HTERT RPE-1 (cell line): Measurements from ENCODE around the gene TOP2A.

Source experiments
- in situ Hi-C: fragments of 300-500 bp; cut with MboI; formaldehyde crosslinking; loops from 4 replicates; pipeline ENCODE4 v1.14.3; 2020; ENCODE audit warnings: low sequenced_read_pairs

The TOP2A gene, protein sequence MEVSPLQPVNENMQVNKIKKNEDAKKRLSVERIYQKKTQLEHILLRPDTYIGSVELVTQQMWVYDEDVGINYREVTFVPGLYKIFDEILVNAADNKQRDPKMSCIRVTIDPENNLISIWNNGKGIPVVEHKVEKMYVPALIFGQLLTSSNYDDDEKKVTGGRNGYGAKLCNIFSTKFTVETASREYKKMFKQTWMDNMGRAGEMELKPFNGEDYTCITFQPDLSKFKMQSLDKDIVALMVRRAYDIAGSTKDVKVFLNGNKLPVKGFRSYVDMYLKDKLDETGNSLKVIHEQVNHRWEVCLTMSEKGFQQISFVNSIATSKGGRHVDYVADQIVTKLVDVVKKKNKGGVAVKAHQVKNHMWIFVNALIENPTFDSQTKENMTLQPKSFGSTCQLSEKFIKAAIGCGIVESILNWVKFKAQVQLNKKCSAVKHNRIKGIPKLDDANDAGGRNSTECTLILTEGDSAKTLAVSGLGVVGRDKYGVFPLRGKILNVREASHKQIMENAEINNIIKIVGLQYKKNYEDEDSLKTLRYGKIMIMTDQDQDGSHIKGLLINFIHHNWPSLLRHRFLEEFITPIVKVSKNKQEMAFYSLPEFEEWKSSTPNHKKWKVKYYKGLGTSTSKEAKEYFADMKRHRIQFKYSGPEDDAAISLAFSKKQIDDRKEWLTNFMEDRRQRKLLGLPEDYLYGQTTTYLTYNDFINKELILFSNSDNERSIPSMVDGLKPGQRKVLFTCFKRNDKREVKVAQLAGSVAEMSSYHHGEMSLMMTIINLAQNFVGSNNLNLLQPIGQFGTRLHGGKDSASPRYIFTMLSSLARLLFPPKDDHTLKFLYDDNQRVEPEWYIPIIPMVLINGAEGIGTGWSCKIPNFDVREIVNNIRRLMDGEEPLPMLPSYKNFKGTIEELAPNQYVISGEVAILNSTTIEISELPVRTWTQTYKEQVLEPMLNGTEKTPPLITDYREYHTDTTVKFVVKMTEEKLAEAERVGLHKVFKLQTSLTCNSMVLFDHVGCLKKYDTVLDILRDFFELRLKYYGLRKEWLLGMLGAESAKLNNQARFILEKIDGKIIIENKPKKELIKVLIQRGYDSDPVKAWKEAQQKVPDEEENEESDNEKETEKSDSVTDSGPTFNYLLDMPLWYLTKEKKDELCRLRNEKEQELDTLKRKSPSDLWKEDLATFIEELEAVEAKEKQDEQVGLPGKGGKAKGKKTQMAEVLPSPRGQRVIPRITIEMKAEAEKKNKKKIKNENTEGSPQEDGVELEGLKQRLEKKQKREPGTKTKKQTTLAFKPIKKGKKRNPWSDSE (N-terminal part only)

DNA sequence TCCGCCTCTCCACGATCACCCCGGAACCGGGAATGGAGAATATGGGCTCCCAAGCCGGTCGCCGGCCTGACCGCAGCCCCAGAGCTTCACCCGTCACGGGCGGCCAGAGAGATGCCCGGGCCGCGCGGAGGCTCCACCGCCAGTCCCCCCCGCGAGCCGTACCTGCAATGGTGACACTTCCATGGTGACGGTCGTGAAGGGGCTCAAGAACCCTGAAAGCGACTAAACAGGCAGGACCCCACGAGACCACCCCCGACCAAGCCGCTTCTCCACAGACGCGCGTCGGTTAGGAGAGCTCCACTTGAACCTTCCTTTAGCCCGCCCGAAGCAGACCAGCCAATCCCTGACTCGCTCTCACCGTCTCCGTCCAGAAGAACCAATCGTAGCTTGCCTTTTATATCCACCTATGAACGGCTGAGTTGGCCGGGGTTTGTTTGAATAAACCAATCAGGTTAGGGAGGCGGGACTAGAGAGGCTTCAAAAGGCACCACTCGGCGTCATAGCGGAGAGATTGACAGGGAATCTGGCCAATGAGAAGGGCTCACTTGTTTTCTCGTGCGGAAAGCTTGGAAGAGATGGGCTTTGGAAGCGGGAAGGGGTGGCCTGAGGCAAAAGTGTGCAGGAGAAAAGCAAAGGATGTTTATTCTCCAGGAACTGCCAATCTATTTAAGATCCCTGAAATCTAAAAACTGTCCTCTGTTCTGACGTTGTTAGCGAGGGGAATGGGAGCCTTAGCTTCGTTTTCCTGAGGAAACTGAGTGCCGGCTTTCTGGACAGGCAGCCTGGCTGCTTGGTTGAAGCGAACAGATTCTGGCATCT lies at the start of gene TOP2A:
TOP2A (minus strand) TSS at position 288 of the 819 bp plus-strand sequence; CDS start at position 183, 105 bp downstream.
- in situ Hi-C loops: no loop called here

DNA sequence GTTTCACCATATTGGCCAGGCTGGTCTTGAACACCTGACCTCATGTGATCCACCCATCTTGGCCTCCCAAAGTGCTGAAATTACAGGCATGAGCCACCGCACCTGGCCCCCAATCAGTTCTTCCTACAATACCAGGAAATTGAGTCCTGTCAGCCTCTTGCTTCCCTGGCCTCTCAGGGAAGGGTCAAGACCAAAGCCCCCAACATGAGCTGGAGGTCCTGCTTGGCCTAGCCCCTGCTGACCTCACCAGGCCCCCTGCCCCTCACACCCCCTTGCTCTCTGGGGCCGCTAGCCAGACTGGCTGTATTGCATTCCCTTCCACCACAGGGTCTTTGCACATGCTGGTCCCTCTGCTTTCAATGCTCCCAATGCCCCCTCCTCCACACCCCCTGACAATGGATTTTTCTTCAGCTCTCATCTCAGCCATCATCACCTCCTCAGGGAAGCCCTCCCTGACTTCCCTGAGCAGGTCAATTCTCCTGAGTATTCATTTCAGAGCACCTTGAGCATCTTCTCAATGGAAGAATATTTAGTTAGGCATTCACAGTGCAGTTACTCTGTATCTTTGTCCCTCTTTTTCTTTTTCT lies 49.7 kb upstream of the TOP2A start:
- in situ Hi-C loops: no loop called here

DNA sequence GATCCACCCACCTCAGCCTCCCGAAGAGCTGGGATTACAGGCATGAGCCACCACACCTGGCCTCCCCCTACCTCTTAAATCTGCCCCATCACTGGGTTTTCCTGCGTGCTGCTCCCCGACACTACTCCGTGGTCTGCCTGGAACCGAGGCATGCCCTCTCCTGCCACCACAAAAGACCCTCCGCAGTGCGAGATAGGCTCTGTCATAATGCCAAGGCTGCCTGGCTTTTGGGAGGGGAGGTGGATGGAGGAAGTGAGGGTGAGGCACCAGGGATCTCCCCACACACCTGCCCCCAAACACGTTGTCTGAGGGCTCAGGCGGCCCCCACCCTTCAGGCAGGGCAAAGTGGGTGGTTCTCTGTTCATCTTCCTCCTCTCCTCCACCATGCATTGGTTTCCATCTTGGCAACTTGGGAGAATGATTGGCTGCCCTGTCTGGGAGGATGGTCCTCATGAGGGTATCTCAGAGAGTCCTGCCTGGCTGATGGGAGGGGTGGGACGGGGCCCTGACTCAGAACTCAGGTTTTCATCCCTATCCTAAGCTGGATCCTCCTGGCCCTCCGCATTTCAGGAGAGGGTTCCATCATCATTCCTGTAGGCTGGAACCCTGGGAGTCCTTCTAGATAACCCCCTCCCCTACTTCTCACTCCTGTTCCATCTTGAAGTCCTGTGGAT lies 48.7 kb upstream of the TOP2A start:
- in situ Hi-C loops: no loop called here

DNA sequence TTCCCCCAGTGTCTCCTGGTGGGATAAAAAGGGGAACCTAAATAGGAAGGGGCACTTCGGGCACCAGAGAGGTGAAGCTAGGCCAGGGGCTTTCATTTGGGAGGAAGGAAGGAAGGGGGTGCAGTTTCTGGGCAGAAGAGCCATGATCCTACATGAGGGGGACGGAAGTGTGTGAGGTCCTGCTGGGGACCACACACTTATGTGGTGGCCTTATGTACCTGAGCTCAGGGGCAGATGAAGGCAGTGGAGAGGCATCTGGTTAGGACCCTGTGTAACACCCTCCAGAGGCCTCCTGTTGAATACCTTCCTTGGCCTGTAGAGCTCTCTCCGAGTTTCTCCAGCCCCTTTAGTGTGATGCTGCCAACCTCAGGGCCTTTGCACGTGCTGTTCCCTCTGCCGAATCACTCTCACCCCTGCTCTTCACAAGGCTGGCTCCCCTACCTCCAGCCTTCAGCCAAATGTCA lies 46.7 kb upstream of the TOP2A start:
- in situ Hi-C loops: no loop called here

DNA sequence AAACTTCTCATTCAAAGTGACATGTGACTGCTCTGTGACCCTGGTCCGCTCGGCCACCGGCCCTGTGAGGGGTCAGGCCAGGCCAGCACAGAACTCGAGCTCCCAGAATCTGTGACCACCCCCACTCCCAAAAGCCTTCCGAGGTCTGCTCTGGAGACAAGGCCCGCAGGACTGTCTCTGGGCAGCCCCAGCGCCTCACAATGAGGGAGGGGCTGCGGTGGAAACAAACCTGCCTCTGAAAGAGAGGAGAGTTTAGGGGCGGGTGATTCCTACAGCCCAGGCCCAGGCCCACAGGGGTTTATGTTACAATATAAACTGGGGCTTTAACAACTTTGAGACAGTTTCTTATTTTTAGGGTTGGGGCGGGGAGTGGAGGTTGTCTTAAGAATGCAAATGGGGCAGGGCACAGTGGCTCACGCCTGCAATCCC lies 45.4 kb upstream of the TOP2A start:
- in situ Hi-C loops: no loop called here

DNA sequence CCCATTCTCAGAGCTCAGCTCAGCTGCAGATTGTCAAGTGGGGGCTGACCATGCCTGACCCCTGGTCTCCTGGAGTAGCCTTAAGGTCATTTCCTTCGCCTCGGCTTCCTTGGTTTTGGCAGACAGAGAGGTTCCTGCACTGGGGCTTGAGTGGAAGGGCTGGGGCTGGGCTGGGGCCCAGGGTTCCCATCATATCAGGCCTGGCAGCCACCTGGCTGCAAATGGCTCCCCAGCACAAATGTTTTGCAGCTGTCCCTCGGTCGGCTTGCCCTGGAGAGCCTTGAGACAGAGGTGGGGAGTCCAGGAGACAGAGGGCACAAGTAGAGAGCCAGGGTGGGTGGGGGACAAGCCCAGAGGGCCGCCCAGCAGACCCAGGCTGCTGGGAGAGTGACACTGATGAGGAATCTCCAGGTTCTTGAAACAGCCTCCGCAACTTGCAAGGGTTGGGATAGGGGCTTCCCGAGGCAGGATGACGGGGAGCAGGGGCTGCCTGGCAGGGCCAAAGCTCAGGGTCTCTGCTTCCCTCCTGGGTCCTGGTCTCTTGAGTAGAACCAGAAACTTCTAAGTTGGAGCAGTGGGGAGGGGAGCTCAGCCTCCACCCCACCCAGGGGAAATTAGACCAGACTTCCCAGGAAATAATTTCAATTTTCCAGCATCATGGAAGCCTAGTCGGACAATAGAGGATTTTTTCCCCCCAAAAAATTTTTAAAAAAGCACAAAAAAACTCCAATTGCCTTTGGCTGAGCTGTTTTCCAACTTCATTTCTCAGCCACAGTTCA lies 44.8 kb upstream of the TOP2A start:
- in situ Hi-C loops: no loop called here

DNA sequence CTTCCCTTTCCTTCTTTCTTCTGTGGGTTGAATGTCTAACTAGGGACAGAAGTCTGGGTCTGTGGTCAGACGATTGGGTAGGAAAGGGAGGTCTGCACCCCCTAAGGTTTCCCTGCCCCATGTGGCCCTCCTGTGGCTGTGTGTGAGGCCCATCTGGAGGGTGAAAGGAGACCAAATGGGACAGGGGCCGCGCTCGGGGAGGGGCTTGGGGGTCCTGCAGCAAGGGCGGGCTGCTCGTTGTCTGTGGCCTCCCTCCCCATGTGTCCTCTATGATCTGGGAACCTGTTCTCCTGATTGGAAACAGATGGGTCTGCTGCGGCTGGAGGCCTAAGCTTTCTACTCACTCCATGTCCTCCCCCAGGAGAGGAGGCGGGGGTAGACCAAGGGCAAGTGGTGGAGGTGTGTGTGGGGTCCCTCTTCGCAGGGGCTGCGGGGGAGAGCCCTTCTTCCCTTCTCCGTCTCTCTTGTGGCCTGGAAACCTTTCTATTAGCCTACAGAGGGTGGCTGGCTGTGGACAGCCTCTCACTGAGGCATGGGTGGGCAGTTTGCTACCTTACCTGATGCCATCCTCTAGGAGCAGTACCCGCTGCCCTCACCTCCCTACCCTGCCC lies 44.1 kb upstream of the TOP2A start:
- in situ Hi-C loops: no loop called here

DNA sequence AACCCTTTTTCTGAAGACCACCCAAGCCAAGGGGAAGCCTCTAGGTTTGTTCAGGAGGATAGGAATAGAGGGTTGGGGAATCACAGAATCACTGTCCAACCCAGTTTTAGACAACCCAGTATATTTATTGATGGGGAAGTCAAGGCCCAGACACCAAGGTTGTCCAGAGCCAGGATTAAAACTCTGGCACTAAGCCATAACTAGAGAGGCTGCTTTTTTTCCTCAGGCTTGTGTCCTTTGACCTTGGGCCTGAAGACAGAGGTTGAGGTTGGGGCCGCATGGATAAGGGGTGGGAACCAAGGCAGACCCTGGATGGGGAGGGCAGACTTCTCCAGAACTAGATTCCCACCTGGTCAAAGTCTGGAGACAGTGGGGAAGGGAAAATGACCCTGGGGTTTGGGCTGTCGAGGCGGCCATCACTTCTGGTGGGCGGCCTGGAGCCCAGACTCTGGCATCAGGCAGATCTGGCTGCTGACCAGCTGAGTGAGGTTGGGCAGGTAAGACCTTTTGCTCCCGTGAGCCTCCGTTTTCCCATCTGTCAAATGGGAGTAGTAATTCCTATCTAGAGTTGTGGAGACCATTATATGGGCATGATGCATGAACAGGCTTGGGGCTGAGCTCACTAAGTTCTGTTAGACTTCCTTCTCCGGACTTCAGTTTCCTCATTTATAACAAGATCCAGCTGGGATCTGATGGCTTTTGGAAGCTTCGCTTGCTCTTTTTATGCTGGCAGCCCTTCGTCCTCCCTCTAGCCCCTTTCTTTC lies 43.5 kb upstream of the TOP2A start:
- in situ Hi-C loops: no loop called here

DNA sequence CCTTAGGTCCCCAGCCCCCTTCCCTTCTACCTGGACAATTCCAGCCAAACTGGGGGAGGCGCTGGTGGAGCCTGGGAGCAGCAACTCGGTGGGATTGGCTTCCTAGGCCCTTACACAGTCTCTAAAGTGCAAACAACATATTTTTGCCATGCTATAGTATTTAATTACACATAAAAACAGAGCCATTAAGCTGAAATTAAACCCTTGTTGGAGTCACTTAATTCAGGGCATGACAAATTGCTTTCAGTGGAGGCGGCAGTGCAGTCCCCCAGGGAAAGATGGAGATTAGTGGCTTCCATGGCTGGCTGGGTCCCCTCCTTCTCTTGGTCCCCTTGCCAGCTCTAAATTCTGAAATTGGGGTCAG lies 42.9 kb upstream of the TOP2A start:
- in situ Hi-C loops: no loop called here

DNA sequence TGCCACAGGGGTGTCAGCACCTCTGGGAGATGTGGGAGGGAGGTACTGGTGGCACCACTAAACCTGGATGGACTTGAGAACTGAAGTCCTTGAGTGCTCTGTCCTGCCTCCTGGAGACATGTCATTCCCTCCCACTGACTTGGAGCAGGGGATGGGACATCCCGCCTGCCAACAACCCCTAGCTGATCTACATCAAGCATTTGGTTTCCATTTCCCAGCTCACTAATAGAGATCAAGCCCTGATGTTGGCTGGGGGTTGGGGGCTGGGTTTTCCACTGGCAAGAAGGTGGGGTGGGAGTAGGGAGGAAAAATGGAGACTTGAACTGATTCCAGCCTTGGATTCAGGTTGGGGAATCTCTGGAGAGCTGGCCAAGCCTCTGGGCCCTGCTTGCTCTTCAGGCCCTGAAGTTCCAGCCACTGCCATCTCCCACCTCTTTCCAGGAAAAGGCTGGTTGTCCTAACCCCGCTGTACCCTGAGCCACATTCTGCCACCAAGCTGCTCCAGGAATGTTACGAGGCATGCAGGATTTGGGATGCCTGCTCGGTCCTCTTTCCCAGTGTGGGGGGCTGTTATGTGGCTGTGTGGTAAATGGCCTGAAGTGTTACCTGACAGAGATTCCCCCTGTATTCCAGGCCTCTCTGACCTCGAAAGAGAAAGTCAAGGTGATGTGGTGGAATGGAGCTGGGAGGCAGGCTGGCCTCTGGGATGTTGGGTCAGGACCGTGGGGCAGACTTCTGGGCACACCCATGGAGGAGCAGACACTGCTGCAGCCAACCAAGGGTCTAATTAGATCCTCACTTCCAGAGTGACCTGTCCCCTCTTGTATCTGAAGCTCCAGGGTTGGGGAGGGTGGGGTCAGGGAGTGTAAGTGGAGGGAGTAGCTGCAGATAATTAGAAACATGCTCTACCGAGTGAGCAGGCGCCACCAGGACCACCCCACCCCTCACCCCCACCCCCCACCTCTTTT lies 42.2 kb upstream of the TOP2A start:
- in situ Hi-C loops: no loop called here

DNA sequence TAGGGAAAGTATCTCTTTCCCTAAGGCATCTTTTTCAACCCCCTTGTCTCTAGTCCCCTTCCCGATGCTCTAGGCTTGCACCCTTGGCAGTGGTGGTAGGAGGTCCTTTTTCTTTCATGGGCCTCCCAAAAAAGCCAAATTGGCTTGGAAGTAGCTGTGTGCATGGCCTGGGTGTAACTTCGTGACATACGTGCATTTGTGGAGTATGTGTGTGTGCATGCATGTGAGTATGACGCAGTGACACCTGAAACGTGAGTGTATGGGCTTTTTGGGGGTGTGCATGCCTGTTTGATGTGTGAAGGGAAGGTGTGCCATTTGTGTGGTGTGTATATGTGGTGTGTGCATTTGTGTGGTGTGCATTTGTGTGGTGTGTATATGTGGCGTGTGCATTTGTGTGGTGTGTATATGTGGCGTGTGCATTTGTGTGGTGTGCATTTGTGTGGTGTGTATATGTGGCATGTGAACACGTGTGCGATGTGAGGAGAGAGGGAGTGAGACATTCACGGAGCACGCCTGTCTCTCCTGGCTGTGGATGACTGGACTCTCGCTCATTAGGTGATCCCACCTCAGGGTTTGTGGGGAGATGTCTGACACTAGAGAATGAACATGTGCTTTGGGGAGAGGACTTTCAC lies 41.3 kb upstream of the TOP2A start:
- in situ Hi-C loops: no loop called here

DNA sequence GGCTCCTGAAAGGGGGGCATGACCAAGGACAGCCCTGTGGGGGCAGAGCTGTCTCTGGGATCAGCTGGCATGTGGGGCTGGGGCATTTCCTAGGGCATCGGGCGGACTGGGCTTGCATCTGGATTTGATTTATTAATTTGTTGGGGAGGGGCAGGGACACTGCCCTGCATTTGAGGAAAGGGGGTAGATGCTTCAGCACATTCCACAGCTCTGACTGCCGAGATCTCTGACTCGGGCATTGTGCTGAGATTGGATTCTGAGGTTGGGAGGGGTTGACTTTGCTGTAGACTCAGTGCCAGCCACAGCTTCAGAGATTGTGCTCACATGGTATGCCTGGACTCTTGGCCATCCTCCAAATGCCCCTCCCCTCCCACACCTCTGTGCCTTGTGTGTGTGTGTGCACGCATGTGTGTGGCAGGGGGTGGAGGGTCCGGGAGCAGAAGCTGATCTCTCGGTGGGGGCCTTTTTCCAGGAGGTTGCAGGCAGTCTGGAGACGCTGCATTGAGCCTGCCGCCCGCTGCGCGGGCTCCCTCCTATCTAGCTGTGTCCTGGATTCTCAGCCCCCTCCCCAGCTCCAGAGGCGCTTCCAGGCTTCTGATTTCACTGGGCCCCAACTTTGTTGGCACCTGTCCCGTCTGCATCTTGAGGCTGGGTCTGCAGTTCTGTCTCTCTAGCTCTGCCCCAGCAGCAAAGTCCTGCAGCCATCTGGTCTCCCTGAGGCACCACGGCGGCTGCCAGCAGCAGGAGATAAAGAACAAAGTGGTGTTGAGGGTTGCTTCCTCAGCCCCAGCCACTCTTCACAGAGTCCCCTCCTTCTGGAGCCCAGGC lies 40.5 kb upstream of the TOP2A start:
- in situ Hi-C loops: no loop called here

DNA sequence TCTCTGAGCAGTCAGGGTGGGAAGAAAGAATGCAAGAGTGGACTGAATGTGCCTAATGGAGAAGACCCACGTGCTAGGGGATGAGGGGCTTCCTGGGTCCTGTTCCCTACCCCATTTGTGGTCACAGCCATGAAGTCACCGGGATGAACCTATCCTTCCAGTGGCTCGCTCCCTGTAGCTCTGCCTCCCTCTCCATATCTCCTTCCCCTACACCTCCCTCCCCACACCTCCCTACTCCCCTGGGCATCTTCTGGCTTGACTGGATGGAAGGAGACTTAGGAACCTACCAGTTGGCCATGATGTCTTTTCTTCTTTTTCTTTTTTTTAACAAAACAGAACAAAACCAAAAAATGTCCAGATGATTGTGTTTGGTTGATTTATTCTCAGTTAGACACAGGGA lies 39.7 kb upstream of the TOP2A start:
- in situ Hi-C loops: no loop called here

DNA sequence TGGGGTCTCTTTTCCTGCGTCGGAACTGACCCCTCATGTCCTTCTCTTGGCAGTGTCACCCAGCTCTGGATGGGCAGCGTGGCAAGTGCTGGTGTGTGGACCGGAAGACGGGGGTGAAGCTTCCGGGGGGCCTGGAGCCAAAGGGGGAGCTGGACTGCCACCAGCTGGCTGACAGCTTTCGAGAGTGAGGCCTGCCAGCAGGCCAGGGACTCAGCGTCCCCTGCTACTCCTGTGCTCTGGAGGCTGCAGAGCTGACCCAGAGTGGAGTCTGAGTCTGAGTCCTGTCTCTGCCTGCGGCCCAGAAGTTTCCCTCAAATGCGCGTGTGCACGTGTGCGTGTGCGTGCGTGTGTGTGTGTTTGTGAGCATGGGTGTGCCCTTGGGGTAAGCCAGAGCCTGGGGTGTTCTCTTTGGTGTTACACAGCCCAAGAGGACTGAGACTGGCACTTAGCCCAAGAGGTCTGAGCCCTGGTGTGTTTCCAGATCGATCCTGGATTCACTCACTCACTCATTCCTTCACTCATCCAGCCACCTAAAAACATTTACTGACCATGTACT lies 38.8 kb upstream of the TOP2A start:
- in situ Hi-C loops: no loop called here

DNA sequence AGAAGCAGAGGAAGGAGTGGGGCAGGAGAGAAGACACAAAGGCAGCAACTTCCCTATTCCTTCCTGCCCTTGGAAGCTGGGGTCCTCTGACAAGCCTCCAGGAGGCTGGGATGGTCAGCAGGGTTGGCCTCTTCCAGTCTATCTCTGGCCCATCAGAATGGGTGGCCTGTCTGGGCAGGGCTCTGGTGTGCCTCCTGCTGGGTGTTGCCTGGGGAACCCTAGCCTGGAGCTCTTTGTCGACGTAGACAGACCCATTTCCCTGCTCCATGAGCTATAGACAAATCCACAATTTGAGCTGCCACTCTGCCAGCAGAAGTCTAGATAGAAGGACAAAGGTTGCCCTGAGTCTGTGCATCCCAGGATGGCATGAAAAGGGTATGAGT lies 36.9 kb upstream of the TOP2A start:
- in situ Hi-C loops: no loop called here
